GM12801 (cell line): ENCODE data around the gene EVC.

ENCODE experiments used
- TF ChIP-seq, protein P1 (sequence below): IDR thresholded peaks from one replicate; pipeline ENCODE4 v1.5.1; 2011; ENCODE audit warnings: control low read depth; ENCODE audit not compliant: insufficient read length; ENCODE audit errors: extremely low read depth

The EVC gene

DNA sequence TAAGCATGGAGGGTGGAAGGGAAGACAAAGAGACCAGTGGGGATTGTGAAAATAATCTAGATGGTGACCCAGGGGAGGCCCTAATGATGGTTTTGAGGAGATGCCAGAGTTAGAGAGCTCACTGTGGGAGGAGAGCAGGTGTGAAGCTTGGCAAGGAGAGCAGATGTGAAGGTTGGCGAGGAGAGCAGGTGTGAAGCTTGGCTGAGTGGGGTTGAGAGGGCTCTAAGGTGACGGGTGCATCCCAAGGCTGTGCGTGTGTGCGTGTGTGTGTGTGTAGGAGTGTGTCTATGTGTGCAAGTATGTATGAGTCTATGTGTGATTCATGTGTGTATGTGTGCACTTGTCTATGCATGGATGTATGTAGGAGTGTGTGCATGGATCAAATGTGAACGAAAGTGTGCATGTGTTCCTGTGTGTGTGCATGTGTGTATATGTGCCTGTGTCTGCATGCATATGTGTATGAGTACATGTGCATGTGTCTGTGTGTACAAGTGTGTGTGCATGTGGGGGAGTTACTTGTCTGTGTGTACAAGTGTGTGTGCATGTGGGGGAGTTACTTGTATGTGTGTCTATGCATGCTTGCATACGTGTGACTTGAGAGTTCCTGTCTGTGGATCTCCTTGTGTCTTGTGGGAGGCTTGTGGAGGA is 72.0 kb downstream of the EVC start:
- TF ChIP-seq, protein P1, sequence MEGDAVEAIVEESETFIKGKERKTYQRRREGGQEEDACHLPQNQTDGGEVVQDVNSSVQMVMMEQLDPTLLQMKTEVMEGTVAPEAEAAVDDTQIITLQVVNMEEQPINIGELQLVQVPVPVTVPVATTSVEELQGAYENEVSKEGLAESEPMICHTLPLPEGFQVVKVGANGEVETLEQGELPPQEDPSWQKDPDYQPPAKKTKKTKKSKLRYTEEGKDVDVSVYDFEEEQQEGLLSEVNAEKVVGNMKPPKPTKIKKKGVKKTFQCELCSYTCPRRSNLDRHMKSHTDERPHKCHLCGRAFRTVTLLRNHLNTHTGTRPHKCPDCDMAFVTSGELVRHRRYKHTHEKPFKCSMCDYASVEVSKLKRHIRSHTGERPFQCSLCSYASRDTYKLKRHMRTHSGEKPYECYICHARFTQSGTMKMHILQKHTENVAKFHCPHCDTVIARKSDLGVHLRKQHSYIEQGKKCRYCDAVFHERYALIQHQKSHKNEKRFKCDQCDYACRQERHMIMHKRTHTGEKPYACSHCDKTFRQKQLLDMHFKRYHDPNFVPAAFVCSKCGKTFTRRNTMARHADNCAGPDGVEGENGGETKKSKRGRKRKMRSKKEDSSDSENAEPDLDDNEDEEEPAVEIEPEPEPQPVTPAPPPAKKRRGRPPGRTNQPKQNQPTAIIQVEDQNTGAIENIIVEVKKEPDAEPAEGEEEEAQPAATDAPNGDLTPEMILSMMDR, result no peak

DNA sequence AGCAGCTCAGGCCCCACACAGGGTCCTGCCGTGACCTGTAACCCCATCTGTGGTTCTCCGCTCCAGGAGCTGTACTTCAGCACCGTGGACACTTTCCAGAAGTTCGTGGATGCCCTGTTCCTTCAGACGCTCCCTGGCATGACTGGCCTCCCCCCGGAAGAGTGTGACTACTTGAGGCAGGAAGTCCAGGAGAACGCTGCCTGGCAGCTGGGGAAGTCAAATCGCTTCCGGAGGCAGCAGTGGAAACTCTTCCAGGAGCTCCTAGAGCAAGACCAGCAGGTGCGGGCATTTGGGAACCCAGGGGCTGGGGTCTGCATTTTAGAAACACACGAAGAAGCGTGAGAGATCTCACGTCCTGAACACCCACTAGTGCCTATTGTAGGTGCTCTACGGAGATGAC is 72.5 kb downstream of the EVC start:
- TF ChIP-seq, protein P1, result no peak

DNA sequence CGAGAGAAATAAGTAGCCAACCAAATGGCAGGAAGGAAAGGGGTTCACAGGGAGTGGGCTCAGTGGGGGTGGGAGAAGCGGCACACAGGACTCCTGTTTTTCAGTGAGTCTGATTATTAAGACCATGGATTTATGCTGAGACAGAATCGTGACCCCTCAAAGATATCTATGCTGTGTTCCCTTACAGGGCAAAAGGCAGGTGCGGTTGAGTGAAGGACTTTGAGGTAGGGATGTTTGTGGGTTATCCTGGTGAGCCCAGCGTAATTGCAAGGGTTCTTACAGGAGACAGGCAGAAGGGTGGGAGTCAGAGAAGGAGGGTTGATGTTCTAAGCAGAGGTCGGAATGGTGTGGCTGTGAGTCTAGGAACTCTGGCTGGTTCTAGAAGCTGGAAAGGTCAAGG is 73.0 kb downstream of the EVC start:
- TF ChIP-seq, protein P1, result no peak

DNA sequence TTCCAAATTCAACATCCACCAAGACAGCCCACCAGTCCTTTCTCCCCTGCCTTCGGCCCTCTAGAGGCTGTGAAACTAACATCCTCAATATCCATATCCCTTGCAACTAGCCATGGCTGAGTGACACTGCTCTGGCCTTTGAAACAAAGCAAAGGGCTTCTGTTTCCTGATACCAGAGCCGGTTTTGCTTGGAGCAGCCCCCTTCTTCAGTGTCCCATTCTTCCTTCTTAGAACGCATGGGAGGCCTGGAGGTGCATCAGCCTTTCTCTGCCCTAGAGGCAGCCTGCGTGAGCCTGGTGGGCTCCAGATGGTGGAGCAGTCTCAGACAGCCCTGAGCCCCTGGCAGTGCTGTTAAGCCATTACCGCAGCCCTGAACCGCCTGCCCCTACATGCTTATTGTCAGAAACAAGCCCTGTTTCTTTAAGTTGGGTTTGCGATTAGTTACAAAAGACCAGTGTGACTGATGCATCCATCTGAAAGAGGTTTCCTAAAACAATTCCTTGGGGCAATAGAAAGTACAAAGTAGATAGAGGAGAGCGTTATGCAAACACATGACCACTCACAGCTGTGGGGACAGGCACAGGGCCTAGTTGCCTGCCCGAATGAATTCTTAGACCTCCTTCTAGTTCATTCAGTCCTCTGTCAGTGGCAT is 74.1 kb downstream of the EVC start:
- TF ChIP-seq, protein P1, result no peak

DNA sequence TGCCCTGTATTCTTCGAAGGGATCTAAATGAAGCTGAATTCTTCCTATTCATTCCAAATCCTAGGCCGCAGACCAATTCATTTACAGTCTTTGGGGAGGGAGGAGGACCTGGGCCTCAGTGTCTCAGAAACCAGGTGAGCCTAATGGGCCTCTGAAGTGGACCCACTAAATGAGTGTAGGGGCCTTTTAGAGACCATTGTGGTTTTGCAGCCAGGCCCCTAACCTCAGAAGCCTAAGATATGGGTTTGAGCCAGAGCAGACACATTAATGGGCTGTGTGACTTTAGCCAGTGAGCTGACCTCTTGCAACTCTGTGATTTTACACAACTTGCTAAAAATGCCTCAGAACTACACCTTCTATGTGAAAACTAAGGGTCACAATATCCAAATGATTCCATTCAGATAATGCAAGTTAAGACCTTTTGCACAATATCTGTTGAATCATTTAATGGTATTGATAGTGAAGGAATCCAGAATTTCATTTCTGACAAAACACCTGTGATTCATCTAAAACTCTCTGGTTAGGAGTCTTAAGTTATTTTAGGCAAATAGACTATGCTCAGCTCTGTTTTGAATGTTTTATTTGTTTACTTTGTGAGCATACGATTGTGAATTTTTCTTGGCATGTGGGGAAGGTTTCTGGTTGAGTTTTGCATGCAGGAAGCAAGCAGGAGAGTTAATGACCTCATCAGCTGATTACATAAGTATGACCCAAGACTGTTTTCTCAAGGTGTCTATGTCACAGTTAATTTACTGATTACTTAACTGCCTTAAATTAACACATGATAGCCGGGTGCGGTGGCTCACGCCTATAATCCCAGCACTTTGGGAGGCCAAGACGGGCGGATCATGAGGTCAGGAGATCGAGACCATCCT is 75.0 kb downstream of the EVC start:
- TF ChIP-seq, protein P1, result no peak

DNA sequence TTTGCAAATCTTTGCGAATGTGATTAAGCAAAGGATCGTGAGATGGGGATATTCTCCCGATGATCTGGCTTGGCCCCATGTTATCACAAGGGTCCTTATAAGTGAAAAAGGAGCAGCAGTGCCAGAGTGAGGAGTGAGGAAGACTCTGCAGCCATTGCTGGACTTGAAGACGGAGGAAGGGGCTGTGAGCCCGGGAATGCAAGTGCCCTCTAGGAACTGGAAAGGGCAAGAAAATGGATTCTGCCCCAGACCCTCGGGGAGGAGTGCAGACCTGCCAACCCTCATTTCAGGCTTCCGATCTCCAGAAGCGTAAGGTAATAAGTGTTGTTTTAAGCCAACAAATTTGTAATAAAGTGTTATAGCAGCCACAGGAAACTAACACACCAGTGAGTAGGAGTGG is 76.3 kb downstream of the EVC start:
- TF ChIP-seq, protein P1, result no peak

DNA sequence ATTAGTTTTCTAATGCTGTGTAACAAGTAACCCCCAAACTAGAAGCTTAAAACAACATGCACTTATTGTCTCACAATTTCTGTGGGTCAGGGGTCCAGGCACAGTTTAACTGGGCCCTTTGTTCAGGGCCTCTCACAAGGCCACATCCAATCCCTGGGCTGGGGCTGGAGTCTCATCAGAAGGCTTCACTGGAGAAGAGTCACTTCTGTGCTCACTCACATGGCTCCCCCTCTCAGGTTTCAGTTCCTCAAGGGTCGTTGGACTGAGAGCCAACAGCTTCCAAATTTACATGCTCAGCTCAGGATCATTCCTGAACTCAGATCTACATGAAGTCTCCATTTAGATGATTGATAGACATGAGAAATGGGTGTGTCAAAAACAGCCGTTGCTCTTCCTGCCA is 77.1 kb downstream of the EVC start:
- TF ChIP-seq, protein P1, result no peak
